Measurements from ENCODE around the gene SCART1.
"Not testable (repeated sequence)": the region's sequence is repeated elsewhere in the genome, so short reads cannot be mapped to it uniquely, and the experiment has no call there.

Gene SCART1

DNA sequence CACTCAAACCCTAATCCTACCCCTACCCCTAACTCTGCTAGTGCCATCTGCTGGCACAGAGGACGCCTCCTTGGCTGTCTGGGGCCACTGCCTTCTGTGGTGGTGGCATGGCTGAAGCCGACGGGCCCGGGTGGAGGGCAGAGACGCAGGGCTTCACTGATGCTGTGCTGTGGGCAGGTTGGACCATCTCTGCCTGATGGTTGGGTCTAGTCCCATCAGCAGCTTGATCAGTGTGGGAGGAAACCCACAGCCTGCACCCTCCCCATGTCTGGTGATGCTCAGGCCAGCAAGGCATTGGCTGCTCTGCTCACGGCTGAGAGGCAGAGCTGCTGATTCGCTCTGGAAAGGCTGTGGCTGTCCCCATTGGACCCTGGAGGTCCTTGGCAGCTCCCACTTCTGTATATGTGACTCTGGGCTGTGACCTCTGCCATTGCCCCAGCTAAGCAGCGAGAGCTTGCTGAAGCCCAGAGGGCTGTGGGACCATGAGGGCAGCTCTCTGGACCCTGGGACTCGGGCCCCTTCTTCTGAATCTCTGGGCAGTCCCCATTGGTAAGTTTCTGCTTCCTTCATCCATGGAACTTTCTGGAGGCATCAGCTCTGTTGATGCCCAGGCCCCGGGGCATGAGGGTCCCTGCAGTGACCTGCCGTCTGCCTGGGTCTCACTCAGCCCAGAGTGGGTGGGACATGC lies at the start of gene SCART1:
Gene SCART1, plus strand, starts transcription at position 430 of the 688 bp plus-strand sequence. Its CDS starts 53 bp downstream, at position 483.
- no peak for DNase-seq

GRCh38 chr10:133405272-133405671 lies 48.5 kb upstream of the SCART1 start:
- no peak for DNase-seq

GRCh38 chr10:133405844-133406527 lies 47.8 kb upstream of the SCART1 start:
- no peak for DNase-seq

DNA sequence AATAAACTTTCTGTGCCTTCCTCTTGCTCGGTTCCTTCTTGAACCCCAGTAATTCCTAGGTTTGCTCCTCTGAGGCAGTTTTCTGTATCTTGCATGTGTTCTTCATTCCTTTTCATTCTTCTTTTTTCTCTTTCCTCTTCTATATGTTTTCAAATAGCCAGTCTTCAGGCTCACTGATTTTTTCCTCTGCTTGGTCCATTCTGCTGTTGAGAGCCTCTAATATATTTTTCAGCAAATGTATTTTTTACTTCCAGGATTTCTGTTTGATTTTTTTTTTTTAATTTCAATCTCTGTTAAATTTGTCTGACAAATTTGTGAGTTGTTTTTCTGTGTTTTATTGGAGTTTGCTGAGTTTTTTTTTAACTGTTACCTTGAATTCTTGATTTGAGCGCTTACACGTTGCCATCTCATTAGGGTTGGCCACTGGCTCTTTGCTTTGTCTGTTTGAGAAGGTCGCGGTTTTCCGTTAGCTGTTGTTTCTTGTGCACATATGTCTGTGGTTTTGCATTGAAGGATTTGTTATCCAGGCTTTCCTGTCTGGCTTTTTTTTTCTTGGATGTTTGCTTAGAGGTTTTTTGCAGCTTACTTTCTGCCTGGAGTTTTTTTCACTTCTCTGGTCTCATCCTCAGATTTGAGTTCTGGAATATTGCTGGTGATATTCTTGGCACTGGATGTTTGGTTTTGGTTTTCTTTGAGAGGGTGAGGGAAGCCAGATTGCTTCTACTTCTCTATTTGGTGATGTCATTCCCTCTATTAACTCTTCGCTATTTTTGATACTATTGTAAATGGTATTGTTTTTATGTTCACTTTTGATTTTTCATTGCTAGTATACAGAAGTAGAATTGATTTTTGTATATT lies 42.0 kb upstream of the SCART1 start:
- DNase-seq: no peak

GRCh38 chr10:133412381-133412711 lies 41.4 kb upstream of the SCART1 start:
- DNase-seq: no peak

- DNase-seq: not testable (repeated sequence)
Measured at GRCh38 chr10:133414401-133414800, 39.3 kb upstream of the SCART1 start.

- no peak for DNase-seq
Measured at GRCh38 chr10:133415752-133416151, 38.0 kb upstream of the SCART1 start.

GRCh38 chr10:133418289-133418993 lies 35.3 kb upstream of the SCART1 start:
- DNase-seq: no peak

DNA sequence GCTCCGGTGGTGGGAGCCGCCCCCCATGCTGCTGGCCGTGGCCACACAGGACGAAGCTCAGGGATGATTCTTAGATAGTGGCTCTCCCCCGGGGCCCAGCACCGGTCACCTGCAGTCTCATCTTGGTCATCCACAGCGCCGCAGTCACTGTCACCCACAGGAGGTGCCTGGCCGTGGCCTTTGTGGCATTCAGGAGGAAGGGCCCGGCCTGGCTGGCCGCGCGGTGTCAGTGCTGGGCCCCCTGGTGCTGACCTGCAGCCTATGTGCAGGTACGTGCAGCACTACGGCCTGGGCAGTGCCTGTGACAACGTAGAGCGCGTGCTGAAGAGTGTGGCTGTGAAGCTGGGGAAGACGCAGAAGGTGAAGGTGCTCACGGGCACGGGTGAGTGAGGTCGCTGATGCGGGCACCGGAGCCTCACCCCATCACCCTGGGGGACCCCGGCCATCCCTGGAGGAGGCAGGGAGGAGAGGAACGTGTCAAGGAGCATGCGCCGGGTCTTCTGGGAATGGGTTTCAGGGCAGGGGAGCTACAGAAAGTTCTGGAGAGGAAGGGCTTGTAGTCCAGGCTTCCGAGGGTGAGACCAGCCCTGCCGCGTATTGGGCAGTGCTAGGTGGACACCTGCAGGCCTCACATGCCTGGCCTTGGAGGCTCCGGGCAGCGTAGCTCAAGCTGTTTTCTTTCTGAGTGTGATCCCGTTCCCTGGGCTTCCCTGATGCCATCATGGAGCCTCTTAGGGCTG lies 34.4 kb upstream of the SCART1 start:
- DNase-seq: no peak

GRCh38 chr10:133420028-133420427 lies 33.7 kb upstream of the SCART1 start:
- DNase-seq: no peak

DNA sequence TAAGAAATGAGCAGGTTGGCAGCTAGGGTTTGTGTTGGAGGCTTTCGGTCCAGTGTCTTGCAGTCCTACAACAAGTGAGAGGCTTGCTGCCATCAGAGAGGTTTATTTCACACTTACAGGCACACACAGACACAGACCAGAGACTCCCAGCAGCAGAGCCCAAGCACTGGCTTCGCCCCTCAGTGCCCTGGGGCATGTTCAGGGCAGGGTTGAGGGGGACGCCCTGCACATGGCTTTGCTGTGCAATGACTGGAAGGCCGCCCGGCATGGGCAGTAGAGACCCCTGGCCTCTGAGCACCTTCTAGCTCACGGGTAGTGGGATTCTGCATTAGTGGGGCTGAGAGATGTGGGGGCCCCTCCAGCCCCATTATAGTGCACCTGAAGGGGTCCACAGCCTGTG lies 33.2 kb upstream of the SCART1 start:
- DNase-seq: no peak

DNA sequence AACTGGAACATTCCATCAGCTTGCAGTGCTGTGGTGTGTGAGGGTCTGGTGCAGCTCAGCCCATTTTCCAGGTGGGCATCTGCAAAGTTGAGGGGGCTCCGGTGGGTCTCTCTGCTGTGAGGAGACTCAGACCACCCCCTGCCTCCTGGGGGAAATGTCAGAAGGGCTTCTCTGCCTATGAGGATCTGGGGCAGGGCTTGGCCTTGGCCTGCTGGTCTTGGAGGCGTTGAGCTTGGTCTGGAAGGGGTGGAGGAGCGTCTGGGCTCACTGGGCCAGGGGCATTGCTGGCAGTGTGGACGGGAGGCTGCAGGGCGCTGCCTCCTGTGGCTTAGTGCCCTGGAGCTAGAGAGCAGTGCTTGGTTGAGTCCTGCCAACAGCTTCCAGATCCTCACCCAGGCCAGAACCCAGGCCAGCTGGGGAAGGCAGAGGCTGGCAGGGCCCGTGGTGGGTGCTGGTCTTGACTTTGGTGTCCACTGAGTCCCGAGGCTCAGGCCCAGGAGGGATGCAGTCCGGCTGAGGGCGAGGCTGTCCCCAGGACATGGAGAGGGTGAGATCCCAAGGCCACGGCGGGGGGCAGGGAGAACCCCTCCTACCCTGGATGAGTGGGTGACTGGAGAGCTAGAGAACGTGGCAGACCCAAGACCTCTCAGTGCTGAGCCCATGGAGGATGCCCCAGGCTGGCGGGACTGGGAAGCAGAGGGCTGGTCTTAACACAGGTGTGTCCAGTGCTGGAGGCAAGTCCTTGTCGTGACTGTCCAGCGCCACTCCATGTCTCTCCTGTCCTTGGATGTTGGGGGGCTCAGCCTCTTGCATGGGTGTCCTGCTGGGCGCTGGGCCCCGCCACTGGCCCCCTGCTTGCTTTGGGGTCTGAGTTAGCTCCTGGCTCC lies 32.2 kb upstream of the SCART1 start:
- DNase-seq: no peak

DNA sequence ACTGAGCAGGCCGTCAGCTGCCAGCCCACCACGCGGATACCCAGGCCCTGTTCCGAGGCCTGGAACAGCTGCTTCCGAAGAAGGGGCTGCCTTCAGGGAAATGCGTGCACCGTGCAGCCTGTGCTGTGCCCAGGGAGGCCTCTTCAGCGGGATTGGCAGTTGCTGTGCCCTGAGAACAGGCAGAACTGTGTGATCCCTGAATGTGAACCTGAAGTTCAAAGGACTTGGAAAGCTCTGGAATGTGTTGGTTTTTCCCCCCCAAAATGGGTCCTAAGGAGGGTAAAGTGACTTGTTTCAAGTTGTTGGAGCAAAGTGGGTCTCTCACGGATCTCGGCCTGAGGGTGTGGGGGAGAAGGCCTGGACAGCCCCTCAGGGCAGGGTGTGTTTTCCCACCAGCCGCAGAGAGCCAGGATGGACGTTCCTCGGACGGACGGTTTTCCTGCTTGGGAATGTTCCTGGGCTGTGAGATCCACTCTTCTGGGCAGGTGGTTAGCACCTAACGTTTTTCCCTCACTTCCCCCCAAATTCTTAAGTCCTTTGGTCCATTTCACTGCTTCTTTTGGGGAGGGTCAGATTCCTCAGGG lies 31.4 kb upstream of the SCART1 start:
- DNase-seq: no peak

- no peak for DNase-seq
Measured at GRCh38 chr10:133422807-133423771, 30.7 kb upstream of the SCART1 start.

- DNase-seq: not testable (repeated sequence)
Measured at GRCh38 chr10:133424102-133424501, 29.6 kb upstream of the SCART1 start.

DNA sequence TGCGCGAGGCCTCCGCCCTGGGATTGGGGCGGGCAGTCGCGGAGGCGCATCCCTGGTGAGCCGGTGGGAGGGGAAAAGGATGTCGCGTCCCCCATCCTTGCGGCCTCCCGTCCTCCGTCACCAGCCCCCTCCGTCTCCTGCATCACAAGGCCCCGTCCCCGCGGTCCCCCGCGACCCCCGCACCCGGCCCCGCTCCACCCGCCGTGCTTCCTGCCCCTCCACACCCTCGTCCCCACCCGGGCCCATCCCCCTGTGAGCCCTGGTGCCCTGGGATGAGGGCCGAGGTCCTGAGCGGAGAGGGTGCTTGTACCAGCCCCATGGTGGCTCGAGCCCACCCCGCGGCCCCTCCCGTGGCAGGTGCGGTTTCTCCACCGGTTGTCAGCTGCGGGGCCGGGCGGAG lies 29.1 kb upstream of the SCART1 start, which contains the start of gene SPRN:
Gene SPRN, minus strand, starts transcription at position 25 of the 400 bp plus-strand sequence. CDS start 944 bp downstream, outside the sequence.
- DNase-seq: not testable (repeated sequence)

- DNase-seq: not testable (repeated sequence)
Measured at GRCh38 chr10:133429571-133429970, 24.2 kb upstream of the SCART1 start.

DNA sequence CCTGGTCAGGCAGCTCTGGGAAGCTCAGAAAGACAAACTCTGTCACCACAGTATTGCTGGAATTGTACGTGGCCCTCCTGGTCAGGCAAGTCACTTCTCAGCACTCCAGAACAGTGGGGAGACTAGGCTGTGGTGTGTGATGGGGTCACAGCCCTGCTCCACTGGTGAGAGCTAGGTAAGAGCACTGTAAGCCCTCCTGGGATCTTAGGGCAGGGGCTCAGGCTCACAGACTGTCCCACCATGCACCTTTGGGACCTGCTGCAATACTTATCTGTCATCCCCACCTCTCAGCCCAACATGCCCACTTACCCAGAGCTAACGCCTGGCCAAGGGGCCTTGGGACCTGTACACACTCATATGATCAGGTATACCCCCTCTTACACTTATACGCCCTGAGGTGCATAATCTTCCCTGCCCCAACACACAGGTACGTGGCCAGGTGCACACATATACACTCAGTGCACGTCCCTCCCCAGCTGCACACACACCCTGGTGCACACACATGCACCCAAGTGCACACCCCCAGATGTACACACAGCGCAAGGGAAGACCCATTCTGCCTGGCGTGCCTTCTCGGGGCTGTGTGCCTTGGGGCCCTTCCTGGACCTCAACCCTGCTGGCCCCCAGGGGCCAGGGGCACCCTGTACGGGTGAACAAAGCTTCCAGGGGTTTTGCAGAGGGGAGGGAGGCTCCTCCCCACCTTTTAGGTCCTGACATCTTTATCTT lies 21.7 kb upstream of the SCART1 start:
- DNase-seq: not testable (repeated sequence)

GRCh38 chr10:133432789-133433188 lies 21.0 kb upstream of the SCART1 start:
- not testable (repeated sequence) for DNase-seq

All from stimulated activated CD4-positive, alpha-beta T cell treated with anti-CD3 and anti-CD28 coated beads, Interleukin-2, amount 100 ng/mL, for 48 hours (primary cell).